ENCODE data around the gene PON3. TPM values are rescaled to one million over a fixed set of nuclear protein-coding genes. Genes with fewer than 3 reads are reported as not detected.

PON3 gene
- total RNA-seq, 2 experiments from 2014 or later, result not detected

- Mint-ChIP-seq H3K27me3 (no peaks in the 10 kb centered on the region), H3K9me3 (no peaks in the 10 kb centered on the region), H3K27ac (no peak overlapping the region), H3K4me1 (peaks cover 5% of the 10 kb centered on the region), H3K36me3 (ENCODE audit: low read depth) (no peaks in the 10 kb centered on the region), H3K4me3 (no peak overlapping the region)
- ChIA-PET CTCF (no interaction called here), POLR2A (no interaction called here)
- no peak for DNase-seq
Measured at GRCh38 chr7:95429241-95429990, 33.2 kb upstream of the PON3 start.

- no peaks in the 10 kb centered on the region for H3K27me3 Mint-ChIP-seq
- H3K4me3 Mint-ChIP-seq, result no peak overlapping the region
- H3K36me3 Mint-ChIP-seq (ENCODE audit: low read depth), result no peaks in the 10 kb centered on the region
- DNase-seq, result no peak
- no peak overlapping the region for H3K27ac Mint-ChIP-seq
- no peaks in the 10 kb centered on the region for H3K4me1 Mint-ChIP-seq
- ChIA-PET CTCF (interaction anchor here (0.6 kb wide), 1 partner anchor 10 kb away, joined by 3 read pairs; no protein-coding TSS in a partner anchor), POLR2A (no interaction called here)
- H3K9me3 Mint-ChIP-seq, result no peaks in the 10 kb centered on the region
Measured at GRCh38 chr7:95427914-95428516, 31.8 kb upstream of the PON3 start.

DNA sequence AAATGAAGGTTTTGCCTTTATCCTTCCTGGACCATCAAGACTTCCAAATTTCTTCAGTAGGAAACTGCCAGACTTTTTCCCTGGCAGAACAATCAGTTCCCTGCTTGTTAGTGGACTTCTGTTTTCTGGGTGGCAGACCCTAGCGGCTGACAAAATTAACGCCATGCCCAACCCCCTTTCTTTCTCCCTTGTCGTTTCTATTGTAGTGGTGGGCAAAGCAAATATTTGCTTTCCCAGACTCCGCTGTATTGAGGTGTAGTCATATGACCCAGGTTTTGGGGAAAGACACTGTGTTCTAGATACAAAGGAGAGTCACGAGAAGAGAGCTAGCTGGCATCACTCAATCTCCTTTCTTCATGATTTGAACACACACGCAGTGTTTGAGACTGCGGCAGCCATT lies 31.0 kb upstream of the PON3 start:
- Mint-ChIP-seq H3K4me1 (no peaks in the 10 kb centered on the region), H3K4me3 (no peak overlapping the region), H3K27me3 (no peaks in the 10 kb centered on the region), H3K9me3 (no peaks in the 10 kb centered on the region), H3K36me3 (ENCODE audit: low read depth) (no peaks in the 10 kb centered on the region), H3K27ac (no peak overlapping the region)
- DNase-seq, result no peak
- POLR2A ChIA-PET, result no interaction called here
- CTCF ChIA-PET, result interaction anchor here (0.6 kb wide), 1 partner anchor 11 kb away, joined by 3 read pairs; no protein-coding TSS in a partner anchor

- POLR2A ChIA-PET, result no interaction called here
Measured at GRCh38 chr7:95425694-95426093, 29.5 kb upstream of the PON3 start.

DNA sequence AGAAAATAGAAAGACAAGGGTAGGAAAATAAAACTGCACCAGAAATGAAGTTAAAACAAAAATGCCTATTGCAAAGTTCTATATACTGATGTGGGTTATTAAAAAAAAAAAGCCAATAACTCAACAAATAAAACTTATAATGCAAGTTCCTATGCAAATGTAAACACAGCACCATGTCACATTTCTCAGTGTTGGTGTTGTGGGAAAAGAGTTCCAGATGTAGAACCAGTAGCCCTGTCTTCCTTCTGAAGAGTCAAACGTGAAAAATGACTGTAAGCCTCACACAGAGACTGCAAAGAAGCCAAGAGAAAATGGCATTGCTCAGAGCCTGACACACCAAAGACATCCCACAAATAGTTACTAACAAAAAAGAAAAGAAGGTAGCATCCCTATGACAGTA lies 28.5 kb upstream of the PON3 start:
- Mint-ChIP-seq H3K27ac (no peak overlapping the region), H3K36me3 (ENCODE audit: low read depth) (no peaks in the 10 kb centered on the region), H3K4me3 (no peak overlapping the region), H3K27me3 (no peaks in the 10 kb centered on the region), H3K9me3 (no peaks in the 10 kb centered on the region), H3K4me1 (peaks cover 1% of the 10 kb centered on the region)
- ChIA-PET POLR2A (no interaction called here), CTCF (no interaction called here)
- no peak for DNase-seq

More at GRCh38 chr7:95425694-95426093, 29.5 kb upstream of the PON3 start:
- no peaks in the 10 kb centered on the region for H3K9me3 Mint-ChIP-seq
- no peak for DNase-seq
- H3K27ac Mint-ChIP-seq, result no peak overlapping the region
- H3K4me3 Mint-ChIP-seq, result no peak overlapping the region
- H3K36me3 Mint-ChIP-seq (ENCODE audit: low read depth), result no peaks in the 10 kb centered on the region
- no peaks in the 10 kb centered on the region for H3K27me3 Mint-ChIP-seq
- H3K4me1 Mint-ChIP-seq, result peaks cover 1% of the 10 kb centered on the region
- CTCF ChIA-PET, result no interaction called here

- Mint-ChIP-seq H3K4me1 (peaks cover 1% of the 10 kb centered on the region), H3K4me3 (no peak overlapping the region), H3K27ac (no peak overlapping the region), H3K36me3 (ENCODE audit: low read depth) (no peaks in the 10 kb centered on the region), H3K9me3 (no peaks in the 10 kb centered on the region), H3K27me3 (no peaks in the 10 kb centered on the region)
- ChIA-PET CTCF (interaction anchor here (1.5 kb wide), 1 partner anchor 13 kb away, joined by 3 read pairs; the partner anchor contains the start of gene PON2), POLR2A (no interaction called here)
- no peak for DNase-seq
Measured at GRCh38 chr7:95421847-95422444, 25.8 kb upstream of the PON3 start.

DNA sequence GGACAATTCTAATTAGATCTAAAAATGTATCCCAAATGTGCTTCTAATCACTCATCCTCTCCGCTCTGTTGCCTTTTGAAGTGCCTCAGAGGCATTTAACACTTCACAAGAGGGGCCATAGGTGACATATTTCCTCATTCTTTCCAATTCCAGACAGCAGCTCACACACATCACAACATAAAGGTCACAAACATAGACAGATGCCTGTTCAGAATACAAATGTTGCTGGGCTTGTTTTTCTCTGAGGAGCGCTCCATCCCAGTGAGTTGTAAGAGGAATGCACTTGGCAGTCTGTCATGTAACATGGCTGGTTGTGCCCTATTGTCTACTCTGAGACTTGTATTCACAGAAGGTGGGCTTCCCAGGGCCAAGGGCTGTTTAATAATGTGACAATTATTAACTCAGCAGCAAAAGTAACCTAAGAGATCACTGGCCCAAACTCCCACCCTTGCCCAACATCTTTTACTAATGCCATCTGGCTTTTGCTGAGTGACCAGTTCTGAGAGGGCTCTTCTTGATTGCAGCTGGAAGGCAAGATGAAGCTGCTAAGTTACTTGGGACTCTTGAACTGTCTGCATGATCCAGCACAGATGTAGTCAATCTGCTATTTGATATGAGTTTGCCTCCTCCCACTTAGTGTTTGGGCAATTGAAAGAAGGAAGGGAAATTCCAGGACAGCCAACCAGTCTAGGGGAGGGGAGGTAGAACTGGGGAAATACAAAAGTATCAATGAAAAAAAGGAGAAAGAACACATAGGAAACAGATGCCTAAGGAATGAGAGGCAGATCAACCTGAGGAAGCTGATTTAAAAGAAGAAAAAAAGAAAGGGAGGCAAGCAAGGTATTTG lies 25.0 kb upstream of the PON3 start:
- no peaks in the 10 kb centered on the region for H3K9me3 Mint-ChIP-seq
- H3K27me3 Mint-ChIP-seq, result no peaks in the 10 kb centered on the region
- no peak overlapping the region for H3K4me3 Mint-ChIP-seq
- H3K4me1 Mint-ChIP-seq, result peaks cover 1% of the 10 kb centered on the region
- DNase-seq, result no peak
- POLR2A ChIA-PET, result no interaction called here
- CTCF ChIA-PET, result interaction anchor here (1.0 to 1.5 kb wide), 2 partner anchors 9 to 13 kb away, joined by 3 to 4 read pairs; partner anchors contain the start of gene PON2
- no peaks in the 10 kb centered on the region for H3K36me3 Mint-ChIP-seq (ENCODE audit: low read depth)
- H3K27ac Mint-ChIP-seq, result no peak overlapping the region

DNA sequence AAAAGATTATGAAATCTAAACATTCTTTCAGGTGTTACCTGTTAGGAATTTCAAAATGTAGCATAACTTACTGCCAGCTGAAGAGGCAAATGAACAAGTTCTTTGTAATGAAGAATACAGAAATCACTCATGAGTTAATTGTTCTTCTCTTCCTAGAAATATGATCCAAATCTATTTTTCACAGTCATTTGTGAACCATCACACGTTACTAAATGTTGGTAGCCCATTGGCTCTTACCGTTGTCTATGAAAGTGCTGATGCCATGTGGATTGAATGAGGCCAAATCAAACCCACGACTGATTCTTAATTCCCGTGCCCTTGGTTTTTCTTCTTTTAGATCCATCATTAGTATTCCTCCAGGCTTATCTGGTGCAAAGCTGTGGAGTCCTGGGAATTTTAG lies 15.9 kb upstream of the PON3 start:
- CTCF ChIA-PET, result interaction anchor here (1.1 to 2.1 kb wide), 2 partner anchors 9 to 10 kb away, joined by 4 to 5 read pairs; no protein-coding TSS in a partner anchor
- H3K27ac Mint-ChIP-seq, result no peak overlapping the region
- POLR2A ChIA-PET, result no interaction called here

GRCh38 chr7:95411666-95412065 lies 15.5 kb upstream of the PON3 start:
- ChIA-PET CTCF (interaction anchor here (1.1 to 2.1 kb wide), 2 partner anchors 9 to 10 kb away, joined by 4 to 5 read pairs; no protein-coding TSS in a partner anchor), POLR2A (no interaction called here)

More for the DNA sequence above, 15.9 kb upstream of the PON3 start:
- Mint-ChIP-seq H3K4me3 (no peak overlapping the region), H3K36me3 (ENCODE audit: low read depth) (no peaks in the 10 kb centered on the region), H3K4me1 (no peaks in the 10 kb centered on the region), H3K9me3 (no peaks in the 10 kb centered on the region), H3K27me3 (no peaks in the 10 kb centered on the region)
- DNase-seq, result no peak

DNA sequence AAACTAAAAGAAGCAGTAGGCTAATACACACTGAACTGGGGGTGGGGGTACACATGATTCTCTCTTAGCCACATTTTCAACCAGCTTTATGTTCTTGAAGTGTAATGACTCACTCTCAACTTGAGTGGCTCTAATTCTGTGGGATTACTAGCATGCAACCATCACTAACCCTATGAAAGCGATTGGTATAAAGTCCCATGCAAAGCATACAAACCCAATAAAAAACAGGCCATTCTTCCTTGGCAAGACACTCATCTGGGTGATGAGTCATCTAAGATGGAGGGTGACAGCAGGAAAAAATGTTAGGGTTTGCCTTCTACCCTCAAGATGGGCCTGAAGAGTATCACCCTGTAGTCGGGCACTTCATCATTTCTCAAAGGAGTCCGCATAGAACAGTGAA lies 14.9 kb upstream of the PON3 start:
- H3K9me3 Mint-ChIP-seq, result no peaks in the 10 kb centered on the region
- no peaks in the 10 kb centered on the region for H3K36me3 Mint-ChIP-seq (ENCODE audit: low read depth)
- ChIA-PET CTCF (interaction anchor here (2.1 kb wide), 1 partner anchor 9 kb away, joined by 5 read pairs; no protein-coding TSS in a partner anchor), POLR2A (no interaction called here)
- DNase-seq, result no peak
- no peaks in the 10 kb centered on the region for H3K4me1 Mint-ChIP-seq
- H3K27me3 Mint-ChIP-seq, result no peaks in the 10 kb centered on the region
- H3K4me3 Mint-ChIP-seq, result no peak overlapping the region
- no peak overlapping the region for H3K27ac Mint-ChIP-seq

More at GRCh38 chr7:95411666-95412065, 15.5 kb upstream of the PON3 start:
- Mint-ChIP-seq H3K9me3 (no peaks in the 10 kb centered on the region), H3K4me3 (no peak overlapping the region), H3K27ac (no peak overlapping the region), H3K4me1 (no peaks in the 10 kb centered on the region), H3K36me3 (ENCODE audit: low read depth) (no peaks in the 10 kb centered on the region), H3K27me3 (no peaks in the 10 kb centered on the region)
- DNase-seq, result no peak

DNA sequence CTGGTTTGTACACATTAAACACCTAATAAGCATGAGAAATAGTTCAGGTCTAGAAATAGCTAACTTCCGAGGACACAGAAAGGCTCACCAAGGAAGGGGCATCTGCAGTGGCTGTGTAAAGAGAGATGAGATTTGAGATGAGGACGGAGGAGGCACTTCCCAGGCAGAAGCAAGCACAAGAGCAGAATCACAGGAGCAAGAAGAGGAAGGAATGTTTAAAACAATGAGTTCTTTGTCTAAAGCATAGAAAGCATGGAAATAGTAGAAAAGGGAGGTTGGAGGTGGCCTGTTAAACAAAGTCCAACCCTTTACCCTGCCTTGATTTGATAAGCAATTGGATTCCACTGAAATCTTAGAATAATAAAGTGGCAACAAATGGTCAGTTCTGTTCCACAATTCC lies 11.6 kb upstream of the PON3 start:
- Mint-ChIP-seq H3K9me3 (no peaks in the 10 kb centered on the region), H3K4me3 (no peak overlapping the region), H3K4me1 (no peaks in the 10 kb centered on the region), H3K27me3 (no peaks in the 10 kb centered on the region), H3K36me3 (ENCODE audit: low read depth) (no peaks in the 10 kb centered on the region), H3K27ac (no peak overlapping the region)
- CTCF ChIA-PET, result no interaction called here
- POLR2A ChIA-PET, result no interaction called here
- no peak for DNase-seq

GRCh38 chr7:95405800-95406199 lies 9.6 kb upstream of the PON3 start:
- H3K4me3 Mint-ChIP-seq, result no peak overlapping the region
- H3K27me3 Mint-ChIP-seq, result peaks cover 3% of the 10 kb centered on the region
- H3K27ac Mint-ChIP-seq, result no peak overlapping the region
- H3K36me3 Mint-ChIP-seq (ENCODE audit: low read depth), result no peaks in the 10 kb centered on the region
- no peaks in the 10 kb centered on the region for H3K4me1 Mint-ChIP-seq
- ChIA-PET POLR2A (no interaction called here), CTCF (no interaction called here)
- DNase-seq, result no peak
- no peaks in the 10 kb centered on the region for H3K9me3 Mint-ChIP-seq

- Mint-ChIP-seq H3K4me3 (no peak overlapping the region), H3K36me3 (ENCODE audit: low read depth) (no peaks in the 10 kb centered on the region), H3K27me3 (peaks cover 3% of the 10 kb centered on the region), H3K9me3 (no peaks in the 10 kb centered on the region), H3K4me1 (no peaks in the 10 kb centered on the region), H3K27ac (no peak overlapping the region)
- POLR2A ChIA-PET, result no interaction called here
- CTCF ChIA-PET, result no interaction called here
- DNase-seq, result no peak
Measured at GRCh38 chr7:95405208-95405607, 9.0 kb upstream of the PON3 start.
